K562 (cell line): ENCODE data around the gene UBTD1. TPM values are rescaled to one million over a fixed set of nuclear protein-coding genes. Genes with fewer than 3 reads are reported as not detected.

Experiments
- E2F4 ChIP-seq: sonication (generic); formaldehyde crosslinking; IDR thresholded peaks from 2 replicates; pipeline ENCODE4 v1.8.0; 2022; ENCODE audit warnings: mild to moderate bottlenecking, low read depth, missing genetic modification reagents
- FOXO4 ChIP-seq: fragments of 450-650 bp; formaldehyde crosslinking; IDR thresholded peaks from 2 replicates; pipeline ENCODE4 v1.4.0; 2020; ENCODE audit warnings: mild to moderate bottlenecking, moderate library complexity
- HCFC1 ChIP-seq: IDR thresholded peaks from 2 replicates; pipeline ENCODE4 v1.6.1; 2012; ENCODE audit warnings: low read depth, low read length, improper control_type of control experiment
- IRF2 ChIP-seq: sonication (generic); formaldehyde crosslinking; IDR thresholded peaks from 2 replicates; pipeline ENCODE4 v1.8.1; 2022; ENCODE audit warnings: mild to moderate bottlenecking, missing genetic modification reagents
- KLF16 ChIP-seq: IDR thresholded peaks from 2 replicates; pipeline ENCODE4 v1.6.1; 2016; ENCODE audit warnings: antibody characterized with exemption
- NR2C2 ChIP-seq, 2 experiments: fragments of 200-800 bp in 1 of 2; sonication (Bioruptor generic) in 1 of 2; sonication (generic) in 1 of 2; formaldehyde crosslinking in 1 of 2; IDR thresholded peaks; 2 replicates each; pipeline versions ENCODE4 v1.6.1 to v1.8.0; 2016 to 2022; ENCODE audit warnings: mild to moderate bottlenecking in 1 of 2, missing compliant biosample characterization in 1 of 2, missing genetic modification characterization in 1 of 2, missing genetic modification reagents in 1 of 2
- ZNF224 ChIP-seq: sonication (generic); formaldehyde crosslinking; IDR thresholded peaks from 2 replicates; pipeline ENCODE4 v1.8.0; 2022; ENCODE audit warnings: mild to moderate bottlenecking, missing genetic modification reagents
- ZNF316 ChIP-seq: fragments of 450-650 bp; IDR thresholded peaks from 2 replicates; pipeline ENCODE4 v1.6.1; 2016
- polyA plus RNA-seq, 8 experiments: library from polyadenylated mRNA; depleted of rRNA in 4 of 8; stranded (reverse) in 5 of 8; unstranded in 3 of 8; fragments of >200 nt; fragmentation: Nextera tagmentation in 2 of 8; fragmentation: Illumina TruSeq in 1 of 8; extraction: Ambion mirVana in 2 of 8; extraction: Trizol in 1 of 8; gene quantifications; 2 replicates each; pipeline versions ENCODE4 v1.2.1 to v1.2.3, GENCODE V29; 2011 to 2014; ENCODE audit warnings: inconsistent platforms in 1 of 8, missing spikeins in 1 of 8
- total RNA-seq, 7 experiments: library from RNA; depleted of rRNA in 6 of 7; stranded (reverse); fragments of >200 nt in 6 of 7; fragmentation: Illumina TruSeq in 2 of 7; extraction: Trizol in 2 of 7; gene quantifications; 2 replicates each; pipeline versions ENCODE4 v1.2.1 to v1.2.3, GENCODE V29; 2011 to 2021; ENCODE audit warnings: low replicate concordance in 1 of 7

The UBTD1 gene
- total and polyA plus RNA-seq, 9 of the 15 experiments (the other 6 are each of a cell fraction or from before 2014, with no cell fraction given) = 0.08 to 1.6 (median 0.81) TPM; not detected in 1

GRCh38 chr10:97570146-97570788 is 71.5 kb downstream of the UBTD1 start (continued):
- TF ChIP-seq E2F4 (CRISPR knock-in tag) = no peak
- TF ChIP-seq HCFC1 = no peak
- no peak for TF ChIP-seq NR2C2 (CRISPR knock-in tag; IDR thresholded peaks at IDR 0.05)
- no peak for TF ChIP-seq NR2C2 (tag; IDR thresholded peaks at IDR 0.05)
- no peak for TF ChIP-seq FOXO4 (CRISPR knock-in tag)
- no peak for TF ChIP-seq KLF16
- no peak for TF ChIP-seq ZNF224
- no peak for TF ChIP-seq IRF2 (CRISPR knock-in tag)
- TF ChIP-seq ZNF316 = no peak
